Nephron (organoid): ENCODE results near the gene ADARB2.

Source experiments
- H3K27ac Mint-ChIP-seq, 3 experiments: 2 replicates each; pipeline ENCODE4 v1.8.0; 2020; ENCODE audit warnings: mixed read lengths in 3 of 3, mild to moderate bottlenecking in 2 of 3, moderate library complexity in 1 of 3
- H3K27me3 Mint-ChIP-seq: 2 replicates; pipeline ENCODE4 v1.8.0; 2021; ENCODE audit warnings: low read depth, mild to moderate bottlenecking, moderate library complexity, mixed read lengths
- H3K36me3 Mint-ChIP-seq: 2 replicates; pipeline ENCODE4 v1.8.0; 2020; ENCODE audit warnings: low read depth, mixed read lengths
- H3K4me1 Mint-ChIP-seq: 2 replicates; pipeline ENCODE4 v1.8.0; 2020; ENCODE audit warnings: mixed read lengths
- H3K4me3 Mint-ChIP-seq, 3 experiments: 2 replicates each; pipeline ENCODE4 v1.8.0; 2020; ENCODE audit warnings: mild to moderate bottlenecking in 3 of 3, mixed read lengths in 3 of 3, moderate library complexity in 2 of 3
- H3K9me3 Mint-ChIP-seq: 2 replicates; pipeline ENCODE4 v1.8.0; 2020; ENCODE audit warnings: mixed read lengths
- CTCF ChIP-seq, 3 experiments: fragments of 200-600 bp; sonication (generic); IDR thresholded peaks; one replicate each; pipeline ENCODE4 v1.5.0; 2021; ENCODE audit warnings: antibody characterized with exemption in 3 of 3; ENCODE audit not compliant: unreplicated experiment in 3 of 3

The ADARB2 gene

GRCh38 chr10:1576467-1577372, 160.6 kb downstream of the ADARB2 start:
- Mint-ChIP-seq H3K4me1 (peaks cover 9% of the 10 kb centered on the region), H3K27ac (no peak overlapping the region), H3K9me3 (no peaks in the 10 kb centered on the region), H3K27me3 (peaks cover 38% of the 10 kb centered on the region), H3K4me3 (no peak overlapping the region), H3K36me3 (no peaks in the 10 kb centered on the region)
- no peak for TF ChIP-seq CTCF (IDR thresholded peaks at IDR 0.05; ENCODE audit: unreplicated experiment in 3 of 3)

DNA sequence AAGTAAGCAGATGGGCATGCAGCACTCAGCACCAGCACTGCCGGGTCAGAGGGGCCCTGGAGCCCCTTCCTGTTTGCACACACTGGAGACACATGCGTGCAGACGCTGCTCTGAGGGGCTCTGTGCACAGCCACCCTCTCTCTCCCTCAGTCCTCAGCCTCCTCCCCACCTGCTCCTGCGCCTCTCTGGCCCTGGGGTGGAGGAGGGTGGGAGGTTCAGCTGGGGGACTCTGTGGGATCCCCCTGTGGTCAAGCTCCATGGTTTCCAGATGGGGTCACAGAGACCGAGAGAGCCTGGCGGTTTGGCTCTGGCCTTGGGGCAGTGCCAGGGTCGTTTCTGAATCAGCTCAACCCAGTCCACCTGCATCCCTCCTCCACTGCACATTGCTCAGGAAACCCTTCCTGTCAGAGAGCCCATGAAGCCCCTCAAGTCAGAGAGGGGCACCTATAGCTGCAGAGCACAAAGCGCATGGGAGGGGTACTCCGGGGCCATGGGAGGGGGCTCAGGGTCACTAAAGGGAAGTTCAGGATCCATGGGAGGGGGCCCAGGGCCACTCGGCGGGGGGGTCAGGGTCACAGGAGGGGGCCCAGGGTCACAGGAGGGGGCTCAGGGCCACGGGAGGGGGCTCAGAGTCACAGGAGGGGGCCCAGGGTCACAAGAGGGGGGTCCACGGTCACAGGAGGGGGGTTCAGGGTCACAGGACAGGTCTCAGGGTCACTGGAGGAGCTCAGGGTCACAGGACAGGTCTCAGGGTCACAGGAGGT, 161.7 kb downstream of the ADARB2 start:
- Mint-ChIP-seq H3K4me3 (no peak overlapping the region), H3K27ac (no peak overlapping the region), H3K36me3 (no peaks in the 10 kb centered on the region), H3K27me3 (peaks cover 34% of the 10 kb centered on the region), H3K9me3 (no peaks in the 10 kb centered on the region), H3K4me1 (peaks cover 9% of the 10 kb centered on the region)
- TF ChIP-seq CTCF (IDR thresholded peaks at IDR 0.05; ENCODE audit: unreplicated experiment in 3 of 3) = no peak

DNA sequence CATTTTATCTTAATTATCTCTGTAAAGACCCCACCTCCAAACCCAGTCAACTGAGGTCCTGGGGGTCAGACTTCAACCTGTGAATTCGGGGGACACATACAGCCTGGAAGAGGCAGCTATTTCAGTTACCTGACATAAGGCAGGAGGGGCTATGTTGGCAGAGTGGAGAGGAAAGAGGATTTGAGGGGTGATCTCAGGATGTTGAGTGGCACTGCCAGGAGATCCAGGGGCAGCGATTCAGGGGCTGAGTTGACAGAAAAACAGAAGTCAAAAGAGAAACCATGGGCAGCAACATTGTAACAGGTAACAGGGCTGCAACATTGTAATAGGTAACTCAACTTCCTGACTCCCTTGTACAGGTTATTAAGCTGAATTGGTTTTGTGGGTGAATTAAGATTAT, 162.6 kb downstream of the ADARB2 start:
- Mint-ChIP-seq H3K9me3 (no peaks in the 10 kb centered on the region), H3K4me1 (peaks cover 9% of the 10 kb centered on the region), H3K27ac (no peak overlapping the region), H3K4me3 (no peak overlapping the region), H3K27me3 (peaks cover 34% of the 10 kb centered on the region), H3K36me3 (no peaks in the 10 kb centered on the region)
- no peak for TF ChIP-seq CTCF (IDR thresholded peaks at IDR 0.05; ENCODE audit: unreplicated experiment in 3 of 3)

GRCh38 chr10:1573981-1574380, 163.3 kb downstream of the ADARB2 start:
- no peaks in the 10 kb centered on the region for H3K9me3 Mint-ChIP-seq
- H3K27ac Mint-ChIP-seq = no peak overlapping the region
- peaks cover 9% of the 10 kb centered on the region for H3K4me1 Mint-ChIP-seq
- peaks cover 34% of the 10 kb centered on the region for H3K27me3 Mint-ChIP-seq
- no peaks in the 10 kb centered on the region for H3K36me3 Mint-ChIP-seq
- no peak overlapping the region for H3K4me3 Mint-ChIP-seq
- TF ChIP-seq CTCF (IDR thresholded peaks at IDR 0.05; ENCODE audit: unreplicated experiment in 3 of 3) = no peak

DNA sequence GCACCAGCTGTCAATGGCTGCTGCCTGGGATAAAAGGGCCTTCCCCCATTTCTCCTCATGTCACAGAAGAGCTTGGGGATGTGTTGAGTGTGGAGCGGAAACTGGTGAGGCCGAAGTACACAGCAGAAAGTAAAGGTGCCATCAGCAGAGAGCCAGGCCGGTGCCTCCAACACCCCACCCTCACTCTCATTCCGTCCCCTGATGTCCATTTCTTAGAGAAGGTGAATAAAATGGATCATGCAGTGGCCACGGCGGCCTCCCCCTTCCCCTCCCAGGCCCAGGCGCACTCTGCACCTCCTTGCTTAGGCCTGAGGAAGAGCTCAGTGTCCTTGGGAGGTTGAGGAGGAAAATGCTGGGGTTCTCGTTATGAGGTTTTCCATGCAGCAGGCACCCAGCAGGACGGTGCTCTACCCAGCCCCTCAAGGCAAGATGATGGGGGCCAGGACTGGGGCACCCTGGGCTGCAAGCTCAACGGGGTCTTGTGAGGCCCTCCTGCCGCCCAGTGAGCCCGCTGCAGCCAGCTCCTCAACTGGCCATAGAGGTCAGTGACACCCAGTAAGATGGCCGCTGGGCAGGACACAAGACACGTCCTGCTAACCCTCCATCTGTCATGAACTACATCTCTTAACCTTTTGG, 163.9 kb downstream of the ADARB2 start:
- no peak overlapping the region for H3K27ac Mint-ChIP-seq
- no peaks in the 10 kb centered on the region for H3K36me3 Mint-ChIP-seq
- no peaks in the 10 kb centered on the region for H3K9me3 Mint-ChIP-seq
- TF ChIP-seq CTCF (IDR thresholded peaks at IDR 0.05; ENCODE audit: unreplicated experiment in 3 of 3) = no peak
- H3K4me3 Mint-ChIP-seq = no peak overlapping the region
- peaks cover 31% of the 10 kb centered on the region for H3K27me3 Mint-ChIP-seq
- peaks cover 9% of the 10 kb centered on the region for H3K4me1 Mint-ChIP-seq
